GM19467 (cell line): ENCODE data around the gene TMEM100.
"Not testable (repeated sequence)": the region's sequence is repeated elsewhere in the genome, so short reads cannot be mapped to it uniquely, and the experiment has no call there.

Experiments used
- ATAC-seq: cut with Tn5 transposase; IDR thresholded peaks from one replicate; pipeline ENCODE4 v1.9.1; 2021; ENCODE audit warnings: mild to moderate bottlenecking, moderate library complexity; ENCODE audit not compliant: unreplicated experiment

TMEM100 gene

GRCh38 chr17:55690105-55690508 lies 32.6 kb downstream of the TMEM100 start:
- ATAC-seq: no peak

GRCh38 chr17:55689672-55690071 lies 33.0 kb downstream of the TMEM100 start:
- no peak for ATAC-seq

- ATAC-seq: no peak
Observed at GRCh38 chr17:55688057-55688456, 34.6 kb downstream of the TMEM100 start.

GRCh38 chr17:55687037-55687436 lies 35.6 kb downstream of the TMEM100 start:
- no peak for ATAC-seq

DNA sequence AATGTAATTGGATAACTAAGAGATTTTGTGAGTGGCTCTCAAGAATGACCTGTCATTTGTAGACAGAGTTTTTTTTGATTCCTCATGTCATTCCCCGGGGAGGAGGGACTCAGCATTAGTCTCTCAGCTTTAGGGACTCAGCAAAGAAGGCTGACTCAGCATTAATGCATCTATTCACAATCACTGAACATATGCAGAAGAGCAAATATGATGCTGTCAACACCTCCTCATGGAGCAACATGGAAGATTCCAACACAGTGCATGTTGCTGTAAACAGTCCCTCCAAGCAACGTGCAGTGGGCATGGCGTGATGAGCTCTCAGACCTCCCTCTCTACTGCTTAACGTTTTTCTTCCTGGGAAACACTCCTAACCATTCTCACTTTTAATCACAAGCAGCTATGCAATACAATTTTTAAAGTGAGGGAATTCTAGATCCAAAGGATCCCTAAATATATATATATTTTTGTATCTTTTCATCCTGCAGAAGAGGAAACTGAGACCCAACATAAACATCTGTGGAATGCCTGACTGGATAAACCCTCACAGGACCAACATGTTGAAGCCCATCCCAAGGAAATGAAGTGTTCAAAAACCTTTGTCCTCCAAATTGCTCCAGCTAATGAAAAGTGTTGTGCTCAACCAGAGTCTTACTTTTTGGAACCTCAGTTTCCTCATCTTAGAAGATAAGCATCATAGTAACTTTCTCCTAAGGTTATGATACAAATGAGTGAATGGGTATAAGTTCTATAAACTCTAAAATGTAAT lies 38.9 kb downstream of the TMEM100 start:
- no peak for ATAC-seq

GRCh38 chr17:55681342-55681700 lies 41.3 kb downstream of the TMEM100 start:
- ATAC-seq: no peak

DNA sequence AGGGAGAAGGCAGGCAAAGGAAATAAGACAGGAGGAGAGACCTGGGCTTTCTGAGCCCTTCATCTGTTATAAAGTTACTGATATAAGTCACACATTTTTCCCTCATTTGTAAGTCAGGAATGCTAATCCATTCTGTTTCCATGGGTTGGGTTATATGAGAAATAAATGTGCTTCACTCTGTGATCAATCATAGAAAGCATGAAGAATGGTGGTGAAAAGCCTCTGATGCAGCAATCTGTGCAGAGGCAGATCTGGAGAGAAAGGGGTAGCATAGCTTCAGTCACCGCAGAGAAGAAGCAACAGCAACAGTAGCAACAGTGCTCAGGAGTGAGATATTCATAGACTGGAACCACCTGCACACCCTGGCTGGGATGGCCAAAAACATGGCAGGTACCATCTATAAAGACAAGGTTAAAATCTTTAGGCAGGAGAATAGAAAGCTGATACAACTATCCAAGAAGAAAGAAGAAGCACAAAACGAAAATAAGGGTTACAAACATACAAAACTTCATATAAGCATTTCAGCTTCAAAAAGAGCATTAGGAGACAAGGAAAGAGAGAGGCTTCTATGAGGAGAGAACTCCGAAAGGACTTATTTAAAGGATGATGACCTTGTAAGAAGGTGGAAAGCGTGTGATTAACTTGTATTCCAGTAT lies 41.9 kb downstream of the TMEM100 start:
- ATAC-seq: no peak

DNA sequence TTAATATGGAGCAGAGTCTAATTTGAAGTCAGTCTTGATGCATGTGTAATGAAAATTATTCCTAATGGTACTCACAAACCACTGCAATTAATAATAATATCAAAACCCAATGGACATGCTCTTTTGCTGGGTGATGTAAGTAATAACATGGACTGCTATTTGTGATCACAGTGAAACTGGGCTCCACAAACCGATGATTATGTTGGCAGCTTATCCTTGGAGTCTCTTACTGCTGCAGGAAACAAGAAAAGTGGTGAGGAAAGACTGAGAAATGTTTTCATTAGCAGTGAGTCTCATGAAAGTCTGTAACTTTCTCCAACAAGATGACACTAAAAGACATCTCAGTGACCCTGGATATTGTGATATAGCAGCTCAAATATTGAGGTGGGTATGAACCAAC lies 45.2 kb downstream of the TMEM100 start:
- ATAC-seq: no peak

DNA sequence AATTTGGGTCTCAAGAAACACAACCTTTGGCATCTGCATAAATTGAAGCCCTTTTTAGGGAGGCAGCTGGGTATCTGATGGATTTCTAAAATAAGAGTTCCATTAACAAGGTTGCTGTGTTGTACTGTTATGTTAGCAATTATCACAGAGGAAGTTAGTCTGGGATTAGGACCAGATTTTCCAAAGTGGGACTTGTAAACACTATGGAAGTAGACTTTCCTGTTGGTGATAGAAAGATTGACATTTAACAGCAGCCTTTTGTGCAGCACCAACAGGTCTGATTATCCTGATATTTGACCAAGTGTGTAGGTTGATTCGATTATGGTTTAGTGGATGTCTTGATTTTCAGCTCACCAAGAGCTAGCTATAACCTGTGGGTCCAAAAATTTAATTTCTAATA lies 46.4 kb downstream of the TMEM100 start:
- no peak for ATAC-seq

GRCh38 chr17:55673743-55674506 lies 48.7 kb downstream of the TMEM100 start:
- ATAC-seq: no peak

DNA sequence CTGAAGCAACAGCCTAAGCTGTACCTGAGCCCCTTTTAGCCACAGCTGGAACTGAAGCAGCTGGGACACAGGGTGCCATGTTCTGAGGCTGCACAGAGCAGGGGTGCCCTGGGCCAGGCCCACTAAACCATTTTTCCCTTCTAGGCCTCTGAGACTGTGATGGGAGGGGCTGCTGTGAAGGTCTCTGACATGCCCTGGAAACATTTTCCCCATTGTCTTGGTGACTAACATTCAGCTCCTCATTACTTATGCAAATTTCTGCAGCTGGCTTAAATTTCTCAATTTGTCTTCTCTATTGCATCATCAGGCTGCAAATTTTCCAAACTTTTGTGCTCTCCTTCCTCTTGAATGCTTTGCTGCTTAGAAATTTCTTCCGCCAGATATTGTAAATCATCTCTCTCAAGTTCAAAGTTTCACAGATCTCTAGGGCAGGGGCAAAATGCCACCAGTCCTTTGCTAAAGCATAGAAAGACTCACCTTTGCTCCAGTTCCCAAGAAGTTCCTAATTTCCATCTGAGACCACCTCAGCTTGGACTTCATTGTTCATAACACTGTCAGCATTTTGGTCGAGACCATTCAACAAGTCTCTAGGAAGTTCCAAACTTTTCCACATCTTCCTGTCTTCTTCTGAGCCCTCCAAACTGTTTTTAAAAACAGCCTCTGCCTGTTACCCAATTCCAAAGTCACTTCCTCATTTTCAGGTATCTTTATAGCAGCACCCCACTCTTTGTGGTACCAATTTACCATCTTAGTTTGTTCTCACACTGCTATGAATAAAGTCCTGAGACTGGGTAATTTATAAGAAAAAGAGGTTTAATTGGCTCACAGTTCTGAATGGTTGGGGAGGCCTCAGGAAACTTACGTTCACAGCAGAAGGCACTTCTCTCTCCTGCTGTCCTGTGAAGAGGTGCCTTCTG lies 49.8 kb downstream of the TMEM100 start:
- no peak for ATAC-seq

DNA sequence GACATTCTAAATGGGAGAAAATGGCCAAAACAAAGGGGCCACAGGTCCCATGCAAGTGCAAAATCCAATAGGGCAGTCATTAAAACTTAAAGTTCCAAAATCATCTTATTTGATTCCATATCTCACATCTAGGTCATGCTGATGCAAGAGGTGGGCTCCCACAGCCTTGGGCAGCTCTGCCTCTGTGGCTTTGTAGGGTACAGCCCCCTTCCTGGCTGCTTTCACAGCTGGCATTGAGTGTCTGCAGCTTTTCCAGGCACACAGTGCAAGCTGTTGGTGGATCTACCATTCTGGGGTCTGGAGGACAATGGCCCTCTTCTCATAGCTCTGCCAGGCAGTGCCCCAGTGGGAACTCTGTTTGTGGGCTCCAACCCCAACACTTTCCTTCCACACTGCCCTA lies 50.7 kb downstream of the TMEM100 start:
- ATAC-seq: not testable (repeated sequence)
